GM21526 (cell line): ENCODE results near the gene SEMA3D.

Source experiments
- ATAC-seq: cut with Tn5 transposase; IDR thresholded peaks from one replicate; pipeline ENCODE4 v1.9.1; 2021; ENCODE audit warnings: moderate library complexity; ENCODE audit not compliant: unreplicated experiment, low FRiP score

Gene SEMA3D

GRCh38 chr7:85090143-85090542 lies 96.7 kb downstream of the SEMA3D start:
- no peak for ATAC-seq

GRCh38 chr7:85081846-85082245 lies 105.0 kb downstream of the SEMA3D start:
- no peak for ATAC-seq

- ATAC-seq: no peak
Measured at GRCh38 chr7:85081392-85081791, 105.5 kb downstream of the SEMA3D start.

DNA sequence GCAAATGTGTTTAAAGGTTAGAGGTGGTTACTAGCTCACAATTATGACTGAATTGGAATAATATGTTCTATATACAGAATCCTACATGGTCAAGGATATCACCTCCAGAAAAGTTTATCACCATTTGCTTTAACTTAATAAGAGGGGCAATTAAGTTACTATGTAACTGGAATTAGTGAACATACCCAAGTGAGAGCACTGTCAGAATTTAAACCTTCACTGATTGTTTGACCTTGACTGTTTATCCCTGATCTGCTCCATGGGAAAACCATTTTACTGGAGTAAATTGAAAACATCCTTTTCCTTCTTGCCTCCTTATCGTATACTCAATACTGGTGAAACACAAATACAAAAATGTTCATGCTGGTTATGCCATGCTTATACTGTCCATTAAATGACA lies 107.4 kb downstream of the SEMA3D start:
- ATAC-seq: no peak

GRCh38 chr7:85078181-85078580 lies 108.7 kb downstream of the SEMA3D start:
- ATAC-seq: no peak

- ATAC-seq: no peak
Measured at GRCh38 chr7:85075864-85076263, 111.0 kb downstream of the SEMA3D start.

GRCh38 chr7:85074992-85075391 lies 111.9 kb downstream of the SEMA3D start:
- ATAC-seq: no peak

- no peak for ATAC-seq
Measured at GRCh38 chr7:85074016-85074415, 112.8 kb downstream of the SEMA3D start.

- ATAC-seq: no peak
Measured at GRCh38 chr7:85070967-85071628, 115.8 kb downstream of the SEMA3D start.

DNA sequence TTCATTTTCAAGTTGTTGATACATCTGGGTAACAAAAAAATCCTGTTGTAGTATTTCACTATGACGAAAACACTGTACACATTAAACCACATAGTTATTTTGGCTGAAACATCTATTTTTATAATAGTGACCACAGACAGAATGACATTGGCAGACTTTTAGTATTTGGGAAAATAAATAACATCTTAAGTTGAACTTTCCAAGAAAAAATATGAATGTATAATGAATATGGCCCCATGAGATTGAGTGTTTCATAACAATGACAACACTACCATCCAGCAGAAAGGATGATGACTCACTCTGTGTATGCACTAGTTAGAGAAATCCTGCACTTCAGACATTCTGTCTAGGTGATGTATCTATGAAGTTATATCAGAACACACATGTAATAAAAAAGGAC lies 118.1 kb downstream of the SEMA3D start:
- ATAC-seq: no peak

DNA sequence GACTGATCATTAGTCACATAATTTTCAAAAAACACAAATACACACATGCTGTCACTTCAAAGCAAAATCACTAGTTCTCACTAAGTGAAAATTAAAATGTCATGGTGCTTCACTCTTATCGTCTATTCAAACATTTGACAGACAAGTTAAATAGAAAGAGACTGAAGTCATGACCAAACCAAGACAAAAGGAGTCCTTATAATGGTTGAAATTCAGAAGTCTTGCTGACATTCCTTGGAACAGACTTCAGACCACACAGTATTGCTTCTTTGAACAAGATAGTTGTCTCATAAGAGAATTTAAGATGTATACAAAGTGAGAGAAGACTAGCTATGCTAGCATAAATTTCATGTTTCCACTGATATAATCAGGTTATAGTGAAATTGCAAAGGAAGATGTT lies 119.5 kb downstream of the SEMA3D start:
- no peak for ATAC-seq

DNA sequence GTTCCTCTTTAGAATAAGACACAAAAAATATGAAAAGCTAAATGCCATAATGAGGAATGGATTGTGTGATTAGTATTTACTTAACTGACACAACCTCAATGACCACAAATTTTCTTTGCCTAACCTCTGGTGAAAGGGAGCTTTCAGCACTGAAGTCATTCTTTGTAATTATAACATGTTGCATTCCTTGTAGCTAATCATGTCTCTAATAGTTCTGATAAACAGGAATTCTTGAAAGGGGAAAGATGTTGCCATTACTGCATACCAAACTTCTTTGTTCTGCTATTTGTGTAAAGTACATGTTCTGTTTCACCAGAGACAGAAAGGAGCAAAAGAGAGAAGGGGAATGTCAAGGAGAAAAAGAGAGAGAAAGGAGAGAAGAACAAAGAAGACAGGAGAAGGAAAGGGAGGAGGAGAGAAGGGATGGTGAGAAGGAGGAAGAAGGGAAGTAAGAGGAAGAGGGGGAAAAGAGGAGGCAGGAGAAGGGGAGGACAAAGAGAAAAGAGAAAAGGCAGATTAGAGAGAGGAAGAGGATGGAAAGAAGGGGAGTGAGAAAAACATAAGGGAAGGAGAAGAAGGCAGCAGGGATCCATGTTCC lies 120.9 kb downstream of the SEMA3D start:
- ATAC-seq: no peak

DNA sequence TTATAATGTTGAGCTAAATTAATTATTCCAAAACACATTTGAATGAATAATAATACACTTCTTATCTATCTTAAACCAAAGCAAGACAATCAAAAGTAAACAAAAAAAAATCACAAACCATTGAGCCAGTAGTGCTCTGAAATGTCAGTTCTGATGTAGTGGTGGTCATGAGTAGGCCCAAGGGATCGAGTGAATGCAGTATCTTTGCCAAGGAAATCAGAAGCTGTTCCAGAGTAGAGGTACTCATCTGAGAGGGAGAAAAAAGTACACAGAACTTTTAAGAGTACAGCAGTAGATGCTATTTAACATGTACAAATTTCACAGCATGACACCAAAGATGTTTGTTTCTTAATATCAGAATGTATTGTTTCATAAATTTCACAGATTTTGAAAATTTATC lies 121.5 kb downstream of the SEMA3D start:
- ATAC-seq: no peak

- no peak for ATAC-seq
Measured at GRCh38 chr7:85062651-85063050, 124.2 kb downstream of the SEMA3D start.

DNA sequence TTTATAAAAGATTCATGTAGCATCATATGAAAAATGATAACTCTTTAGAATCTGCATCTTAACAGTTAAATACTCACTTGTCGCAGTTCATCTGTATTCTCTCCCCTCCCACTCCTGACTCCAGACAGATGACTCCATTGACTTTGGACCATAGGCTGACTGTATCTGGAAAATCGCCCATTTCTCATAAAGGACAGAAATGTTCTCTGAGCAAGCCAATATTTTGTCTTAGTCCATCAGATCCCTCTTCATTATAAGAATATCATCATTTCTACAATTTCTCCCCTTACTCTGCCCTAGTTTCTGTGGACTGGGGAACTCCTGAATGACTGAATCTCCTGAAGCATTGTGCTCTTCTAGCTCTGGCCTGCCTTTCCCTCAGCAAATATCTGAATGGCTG lies 125.4 kb downstream of the SEMA3D start:
- ATAC-seq: no peak

GRCh38 chr7:85060696-85061095 lies 126.2 kb downstream of the SEMA3D start:
- ATAC-seq: no peak

DNA sequence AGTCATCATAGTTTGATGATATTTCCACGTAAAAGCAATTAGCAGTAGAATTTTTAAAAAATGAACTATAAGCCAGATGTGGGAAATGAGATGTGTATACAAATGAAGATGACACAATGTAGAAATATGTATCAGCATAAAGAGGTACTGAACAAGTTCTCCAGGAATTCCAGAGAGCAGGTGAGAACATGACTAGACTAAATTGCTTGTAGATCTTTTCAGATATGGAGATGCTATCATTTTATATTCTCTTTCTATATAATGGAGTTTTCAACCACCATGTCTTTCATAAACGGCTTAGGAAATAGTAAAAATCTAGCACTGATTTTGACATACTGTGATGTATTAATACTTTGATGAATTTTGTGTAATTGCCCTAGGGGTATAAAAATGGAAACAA lies 130.9 kb downstream of the SEMA3D start:
- ATAC-seq: no peak

DNA sequence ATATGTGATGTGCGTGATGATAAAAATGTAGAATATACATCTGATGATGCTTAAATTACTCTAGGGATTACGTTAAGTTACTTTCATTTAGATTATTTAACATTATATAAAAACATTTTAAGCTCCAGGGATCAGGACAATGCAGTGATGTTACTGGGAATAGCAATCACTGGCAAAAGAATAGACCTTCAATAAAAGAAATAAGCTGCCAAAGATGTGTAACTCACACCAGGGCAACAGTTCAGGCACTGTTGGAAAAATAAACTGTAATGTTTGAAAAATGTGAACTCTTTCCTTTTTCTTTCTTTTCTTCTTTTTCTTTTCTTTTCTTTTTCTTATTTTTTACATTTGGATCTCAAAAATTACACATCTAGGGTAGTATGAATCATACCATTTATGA lies 131.7 kb downstream of the SEMA3D start:
- ATAC-seq: no peak

- no peak for ATAC-seq
Measured at GRCh38 chr7:85054306-85054705, 132.6 kb downstream of the SEMA3D start.

- ATAC-seq: no peak
Measured at GRCh38 chr7:85052894-85053293, 134.0 kb downstream of the SEMA3D start.

- ATAC-seq: no peak
Measured at GRCh38 chr7:85052056-85052737, 134.7 kb downstream of the SEMA3D start.

GRCh38 chr7:85046534-85046933 lies 140.3 kb downstream of the SEMA3D start:
- ATAC-seq: no peak
